Peyer's patch (tissue), 4 donors: ENCODE data around the gene NFAM1. TPM values are rescaled to one million over a fixed set of nuclear protein-coding genes. Genes with fewer than 3 reads are reported as not detected.

ENCODE experiments used
- DNase-seq, 3 donors: peaks; one replicate each; pipeline ENCODE4 v3.0.0-alpha.2; 2017 to 2019
- H3K27ac ChIP-seq, 4 donors: fragments of 200-600 bp; sonication (generic); one replicate each; pipeline ENCODE4 v1.5.1; 2016 to 2019
- H3K27me3 ChIP-seq, 2 donors: fragments of 200-600 bp; sonication (generic); one replicate each; pipeline ENCODE4 v1.5.1; 2019
- H3K36me3 ChIP-seq, 3 donors: fragments of 200-600 bp; sonication (generic); one replicate each; pipeline ENCODE4 v1.5.1; 2016 to 2019
- H3K4me1 ChIP-seq, 4 donors: fragments of 200-600 bp; sonication (generic); one replicate each; pipeline ENCODE4 v1.5.1; 2016 to 2019
- H3K4me3 ChIP-seq, 4 donors: fragments of 200-600 bp; sonication (generic); 1 replicate in 3 of 4; 2 replicates in 1 of 4; pipeline ENCODE4 v1.5.1; 2016 to 2019; ENCODE audit warnings: mild to moderate bottlenecking in 1 of 4
- H3K9me3 ChIP-seq, 4 donors: fragments of 200-600 bp; sonication (generic); one replicate each; pipeline ENCODE4 v1.5.1; 2016 to 2019; ENCODE audit warnings: mild to moderate bottlenecking in 1 of 4
- CTCF ChIP-seq, 6 experiments: fragments of 450-650 bp in 4 of 6; fragments of 200-600 bp in 2 of 6; sonication (generic) in 1 of 6; IDR thresholded peaks; one replicate each; pipeline ENCODE4 v1.5.1; 2017 to 2019; ENCODE audit warnings: antibody characterized with exemption in 6 of 6, mild to moderate bottlenecking in 3 of 6, moderate library complexity in 1 of 6
- POLR2A ChIP-seq, 2 donors: fragments of 450-650 bp; IDR thresholded peaks; one replicate each; pipeline ENCODE4 v1.5.1; 2017; ENCODE audit warnings: antibody characterized with exemption in 2 of 2, mild to moderate bottlenecking in 2 of 2, moderate library complexity in 2 of 2
- total RNA-seq, 4 donors: library from RNA; depleted of rRNA; stranded (reverse); fragments of >200 nt; gene quantifications; one replicate each; pipeline ENCODE4 v1.1.0, GENCODE V29; 2016

NFAM1 gene
- total RNA-seq, 4 donors from 2014 or later: 0.35 to 2.4 (median 1.0) TPM

GRCh38 chr22:42368379-42369249 is 63.6 kb downstream of the NFAM1 start:
- TF ChIP-seq POLR2A (IDR thresholded peaks at IDR 0.05): no peak
- TF ChIP-seq CTCF (IDR thresholded peaks at IDR 0.05): no peak
- H3K4me3 ChIP-seq: peak overlapping the region; percentile 44 to 73 (median 68)
- H3K4me1 ChIP-seq: peaks cover 0 to 17% (median 5%) of the 10 kb centered on the region in 4 donors
- no peaks in the 10 kb centered on the region for H3K9me3 ChIP-seq
- peaks cover 0 to 8% of the 10 kb centered on the region in 2 donors for H3K27me3 ChIP-seq
- no peaks in the 10 kb centered on the region for H3K36me3 ChIP-seq
- peak overlapping the region in 1 of 4 donors; percentile 72 for H3K27ac ChIP-seq
- peak in 2 of 3 donors; percentile 24 to 53 for DNase-seq

GRCh38 chr22:42367980-42368378 is 64.2 kb downstream of the NFAM1 start:
- Histone ChIP-seq H3K4me3 (peak overlapping the region; percentile 44 to 73 (median 68)), H3K36me3 (no peaks in the 10 kb centered on the region), H3K4me1 (peaks cover 0 to 17% (median 5%) of the 10 kb centered on the region in 4 donors), H3K27ac (peak overlapping the region in 1 of 4 donors; percentile 72), H3K27me3 (peaks cover 0 to 8% of the 10 kb centered on the region in 2 donors), H3K9me3 (no peaks in the 10 kb centered on the region)
- DNase-seq: no peak
- TF ChIP-seq CTCF (IDR thresholded peaks at IDR 0.05) (no peak), POLR2A (IDR thresholded peaks at IDR 0.05) (no peak)

GRCh38 chr22:42366806-42367581 is 65.2 kb downstream of the NFAM1 start:
- Histone ChIP-seq H3K36me3 (no peaks in the 10 kb centered on the region), H3K9me3 (no peaks in the 10 kb centered on the region), H3K27ac (no peak overlapping the region), H3K4me1 (peaks cover 0 to 17% (median 5%) of the 10 kb centered on the region in 4 donors), H3K27me3 (peaks cover 0 to 8% of the 10 kb centered on the region in 2 donors), H3K4me3 (no peak overlapping the region)
- TF ChIP-seq CTCF (IDR thresholded peaks at IDR 0.05): no peak
- DNase-seq: no peak

DNA sequence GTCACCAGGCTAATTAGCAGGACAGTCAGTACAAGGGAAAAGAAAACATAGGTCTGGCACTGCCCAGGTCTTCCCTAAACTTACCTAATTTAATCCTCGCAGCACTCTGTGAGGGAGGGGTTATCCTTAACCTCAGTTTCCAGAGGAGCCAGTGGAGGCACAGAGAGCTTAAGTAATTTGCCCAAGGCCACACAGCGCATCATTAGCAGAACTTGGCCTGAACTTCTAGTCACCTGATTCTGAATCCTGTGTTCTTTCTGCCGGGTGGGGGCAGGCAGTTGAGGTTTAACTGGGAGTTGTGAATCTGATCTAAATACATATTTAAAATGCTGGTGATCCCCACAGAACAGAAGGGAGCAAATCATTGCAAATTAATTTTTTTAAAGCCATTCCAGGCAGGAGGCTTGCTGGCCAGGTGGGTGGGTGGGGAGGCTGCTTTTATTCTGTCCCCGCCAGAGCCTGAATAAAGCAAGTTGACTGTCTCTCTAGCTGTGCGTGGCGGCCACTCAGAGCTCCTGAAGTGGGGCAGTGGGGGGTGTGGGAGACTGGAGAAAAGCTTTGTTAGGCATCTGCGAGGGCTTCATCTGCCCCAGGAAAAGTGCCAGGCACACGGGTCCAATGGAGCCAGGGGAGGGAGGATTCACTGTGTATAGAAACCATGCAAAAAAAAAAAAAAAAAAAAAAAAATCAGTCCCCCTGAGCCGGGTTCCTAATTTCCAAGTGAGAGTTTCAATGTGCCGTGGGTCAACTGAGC is 66.1 kb downstream of the NFAM1 start:
- peaks cover 0 to 8% of the 10 kb centered on the region in 2 donors for H3K27me3 ChIP-seq
- no peak for TF ChIP-seq CTCF (IDR thresholded peaks at IDR 0.05)
- no peak for DNase-seq
- no peaks in the 10 kb centered on the region for H3K36me3 ChIP-seq
- H3K4me3 ChIP-seq: no peak overlapping the region
- H3K9me3 ChIP-seq: no peaks in the 10 kb centered on the region
- no peak overlapping the region for H3K27ac ChIP-seq
- peaks cover 0 to 17% (median 5%) of the 10 kb centered on the region in 4 donors for H3K4me1 ChIP-seq
